ENCODE measurements around the gene TRAF3IP1.

GRCh38 chr2:238389988-238390589 lies 69.8 kb downstream of the TRAF3IP1 start:
- no peak for TF ChIP-seq CTCF (IDR thresholded peaks at IDR 0.05 in 4 of 5, conservative IDR thresholded peaks at IDR 0.05 in 1 of 5)
- TF ChIP-seq POLR2A (IDR thresholded peaks at IDR 0.05) = no peak
